DMS53 (cell line): ENCODE measurements around the gene HOXC6.
"Not testable (repeated sequence)": the region's sequence is repeated elsewhere in the genome, so short reads cannot be mapped to it uniquely, and the experiment has no call there.

Experiments used
- DNase-seq: peaks from one replicate; lab custom pipeline; 2025; lab: John Stamatoyannopoulos, UW

Gene HOXC6

GRCh38 chr12:54030889-54031471, 2.7 kb downstream of the HOXC6 start:
- DNase-seq, result peak; percentile 43

GRCh38 chr12:54031480-54031879, 3.2 kb downstream of the HOXC6 start:
- no peak for DNase-seq

GRCh38 chr12:54032086-54032619, 3.9 kb downstream of the HOXC6 start:
- DNase-seq, result no peak

- DNase-seq, result peak; percentile 77
Observed at GRCh38 chr12:54032627-54033100, 4.4 kb downstream of the HOXC6 start, which contains the start of gene HOXC5. HOXC5 (plus strand) TSS chr12:54033050; CDS start chr12:54033123, 73 bp downstream.

GRCh38 chr12:54033106-54033979, 5.1 kb downstream of the HOXC6 start:
- peak; percentile 43 for DNase-seq

- DNase-seq, result no peak
Observed at GRCh38 chr12:54033980-54034784, 5.9 kb downstream of the HOXC6 start.

GRCh38 chr12:54034785-54035310, 6.6 kb downstream of the HOXC6 start:
- no peak for DNase-seq

- no peak for DNase-seq
Observed at GRCh38 chr12:54035568-54036264, 7.5 kb downstream of the HOXC6 start.

GRCh38 chr12:54036620-54037359, 8.6 kb downstream of the HOXC6 start:
- DNase-seq, result peak; percentile 44

- no peak for DNase-seq
Observed at GRCh38 chr12:54037360-54038283, 9.4 kb downstream of the HOXC6 start.

GRCh38 chr12:54038284-54038870, 10.1 kb downstream of the HOXC6 start:
- DNase-seq, result no peak

- DNase-seq, result no peak
Observed at GRCh38 chr12:54038871-54039414, 10.7 kb downstream of the HOXC6 start.

- no peak for DNase-seq
Observed at GRCh38 chr12:54039417-54040147, 11.3 kb downstream of the HOXC6 start.

- DNase-seq, result peak; percentile 25
Observed at GRCh38 chr12:54040148-54040494, 11.9 kb downstream of the HOXC6 start.

- no peak for DNase-seq
Observed at GRCh38 chr12:54040648-54041047, 12.4 kb downstream of the HOXC6 start.

GRCh38 chr12:54041097-54041690, 13.0 kb downstream of the HOXC6 start:
- DNase-seq, result no peak

- DNase-seq, result not testable (repeated sequence)
Observed at GRCh38 chr12:54042033-54042432, 13.8 kb downstream of the HOXC6 start.
